ENCODE results near the gene KPNA6. TPM values are rescaled to one million over a fixed set of nuclear protein-coding genes. Genes with fewer than 3 reads are reported as not detected.
A peak's percentile ranks its signal among the peaks of the same experiment; 100 is the strongest.

Gene KPNA6
- total RNA-seq, 1 experiment from 2014 or later: 79.9 TPM

DNA sequence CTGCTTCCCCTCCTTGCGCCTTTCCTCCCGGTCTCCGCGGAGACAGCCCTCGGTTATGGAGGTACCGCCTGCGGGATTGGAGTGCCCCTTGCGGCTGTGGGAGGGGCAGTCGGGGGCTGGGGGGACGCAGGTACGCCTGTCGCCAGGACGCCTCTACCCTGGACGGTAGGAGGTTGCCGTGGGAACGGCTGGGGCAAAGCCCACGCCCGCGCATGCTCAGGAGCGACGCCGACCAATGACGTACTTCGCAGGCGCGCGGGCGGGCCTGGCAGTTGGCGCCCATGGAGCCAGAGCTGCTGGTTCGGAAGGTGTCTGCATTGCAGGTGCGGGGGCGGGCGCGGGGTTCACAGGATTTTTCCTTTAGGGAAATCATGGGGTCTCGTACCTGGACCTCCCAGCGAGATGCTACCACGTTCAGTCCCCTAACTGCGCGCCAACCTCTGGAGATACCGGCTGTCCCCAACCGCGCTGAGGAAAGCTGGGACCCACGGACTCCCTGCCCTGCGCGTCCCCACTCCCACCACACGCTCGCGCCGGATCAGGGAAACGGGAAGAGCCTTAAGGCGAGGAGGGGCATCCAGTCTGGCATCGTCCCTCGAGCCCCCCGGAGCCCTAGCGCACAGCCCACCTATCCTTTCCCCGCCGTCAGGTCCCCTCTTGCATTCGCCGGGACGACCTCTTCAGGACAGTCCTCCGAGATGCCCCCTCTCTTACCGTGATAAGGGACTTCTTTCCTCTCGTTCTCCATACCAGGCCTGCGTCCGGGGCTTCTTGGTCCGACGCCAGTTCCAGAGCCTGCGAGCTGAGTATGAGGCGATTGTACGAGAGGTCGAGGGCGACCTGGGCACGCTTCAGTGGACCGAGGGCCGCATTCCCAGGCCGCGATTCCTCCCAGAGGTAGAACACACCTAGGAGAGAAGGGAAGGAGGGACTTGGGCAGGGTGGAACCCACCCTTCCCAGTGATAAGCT is 97.8 kb downstream of the KPNA6 start, which contains the start of gene IQCC:
Gene IQCC (plus strand): TSS at position 271 of the 970 bp plus-strand sequence. CDS start 11 bp downstream, at position 282.
- H3K4me3 ChIP-seq (replicated peaks in 1 of 2; ENCODE audit: low read depth in 1 of 2, low read length in 2 of 2): peak within 1 kb of the TSS; percentile 77 to 78
- RAD21 ChIA-PET (ENCODE audit: low non-redundant PET in 1 of 2, low total read pairs in 2 of 2, uncharacterized antibody in 2 of 2, unreplicated experiment in 2 of 2): no interaction called here
- TF ChIP-seq, protein P1, sequence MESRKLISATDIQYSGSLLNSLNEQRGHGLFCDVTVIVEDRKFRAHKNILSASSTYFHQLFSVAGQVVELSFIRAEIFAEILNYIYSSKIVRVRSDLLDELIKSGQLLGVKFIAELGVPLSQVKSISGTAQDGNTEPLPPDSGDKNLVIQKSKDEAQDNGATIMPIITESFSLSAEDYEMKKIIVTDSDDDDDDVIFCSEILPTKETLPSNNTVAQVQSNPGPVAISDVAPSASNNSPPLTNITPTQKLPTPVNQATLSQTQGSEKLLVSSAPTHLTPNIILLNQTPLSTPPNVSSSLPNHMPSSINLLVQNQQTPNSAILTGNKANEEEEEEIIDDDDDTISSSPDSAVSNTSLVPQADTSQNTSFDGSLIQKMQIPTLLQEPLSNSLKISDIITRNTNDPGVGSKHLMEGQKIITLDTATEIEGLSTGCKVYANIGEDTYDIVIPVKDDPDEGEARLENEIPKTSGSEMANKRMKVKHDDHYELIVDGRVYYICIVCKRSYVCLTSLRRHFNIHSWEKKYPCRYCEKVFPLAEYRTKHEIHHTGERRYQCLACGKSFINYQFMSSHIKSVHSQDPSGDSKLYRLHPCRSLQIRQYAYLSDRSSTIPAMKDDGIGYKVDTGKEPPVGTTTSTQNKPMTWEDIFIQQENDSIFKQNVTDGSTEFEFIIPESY (IDR thresholded peaks at IDR 0.05; ENCODE audit: extremely low read depth, insufficient replicate concordance, low read length): no peak
- TF ChIP-seq JUND (IDR thresholded peaks at IDR 0.05): no peak
- TF ChIP-seq POLR2AphosphoS5 (IDR thresholded peaks at IDR 0.05; ENCODE audit: low read depth, low read length): peak; percentile 96
- TF ChIP-seq ZFX (IDR thresholded peaks at IDR 0.05): peak; percentile 69; the same call in 1 of the 2 replicates
- TF ChIP-seq, protein P2, sequence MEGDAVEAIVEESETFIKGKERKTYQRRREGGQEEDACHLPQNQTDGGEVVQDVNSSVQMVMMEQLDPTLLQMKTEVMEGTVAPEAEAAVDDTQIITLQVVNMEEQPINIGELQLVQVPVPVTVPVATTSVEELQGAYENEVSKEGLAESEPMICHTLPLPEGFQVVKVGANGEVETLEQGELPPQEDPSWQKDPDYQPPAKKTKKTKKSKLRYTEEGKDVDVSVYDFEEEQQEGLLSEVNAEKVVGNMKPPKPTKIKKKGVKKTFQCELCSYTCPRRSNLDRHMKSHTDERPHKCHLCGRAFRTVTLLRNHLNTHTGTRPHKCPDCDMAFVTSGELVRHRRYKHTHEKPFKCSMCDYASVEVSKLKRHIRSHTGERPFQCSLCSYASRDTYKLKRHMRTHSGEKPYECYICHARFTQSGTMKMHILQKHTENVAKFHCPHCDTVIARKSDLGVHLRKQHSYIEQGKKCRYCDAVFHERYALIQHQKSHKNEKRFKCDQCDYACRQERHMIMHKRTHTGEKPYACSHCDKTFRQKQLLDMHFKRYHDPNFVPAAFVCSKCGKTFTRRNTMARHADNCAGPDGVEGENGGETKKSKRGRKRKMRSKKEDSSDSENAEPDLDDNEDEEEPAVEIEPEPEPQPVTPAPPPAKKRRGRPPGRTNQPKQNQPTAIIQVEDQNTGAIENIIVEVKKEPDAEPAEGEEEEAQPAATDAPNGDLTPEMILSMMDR (IDR thresholded peaks at IDR 0.05 in 2 of 3, conservative IDR thresholded peaks at IDR 0.05 in 1 of 3; ENCODE audit: borderline replicate concordance in 1 of 3, insufficient read depth in 1 of 3, low read depth in 2 of 3, low read length in 2 of 3): no peak
- no peak for TF ChIP-seq ZNF274 (IDR thresholded peaks at IDR 0.05; ENCODE audit: low read depth, low read length)
- TF ChIP-seq FOSL1 (IDR thresholded peaks at IDR 0.05; ENCODE audit: low read depth): no peak
- peak; percentile 98 for TF ChIP-seq EGR1 (IDR thresholded peaks at IDR 0.05; ENCODE audit: low read depth)
- peak; percentile 49; the same call in 1 of the 2 replicates for TF ChIP-seq MAX (IDR thresholded peaks at IDR 0.05)
- no peak for TF ChIP-seq RAD21 (IDR thresholded peaks at IDR 0.05; ENCODE audit: low read depth)
- peak; percentile 76 for TF ChIP-seq YY1 (IDR thresholded peaks at IDR 0.05; ENCODE audit: extremely low read depth, insufficient replicate concordance, low read depth, low read length)
- no peak for TF ChIP-seq CBX3 (IDR thresholded peaks at IDR 0.05; ENCODE audit: low read depth)
- TF ChIP-seq EZH2phosphoT487 (IDR thresholded peaks at IDR 0.05; ENCODE audit: borderline replicate concordance): no peak
- TF ChIP-seq EZH2 (IDR thresholded peaks at IDR 0.05): no peak
- TF ChIP-seq REST (IDR thresholded peaks at IDR 0.05; ENCODE audit: low read depth): no peak
- TF ChIP-seq POLR2A (IDR thresholded peaks at IDR 0.05; ENCODE audit: borderline replicate concordance, extremely low read depth, insufficient read depth, insufficient read length): peak; percentile 44
- CTCF ChIA-PET: interaction anchor here (0.9 to 1.0 kb wide), 2 partner anchors 10 kb away, joined by 3 to 4 read pairs; no protein-coding TSS in a partner anchor
- intact Hi-C loops (cut with micrococcal nuclease): no loop called here
- peak; percentile 65 for DNase-seq (ENCODE audit: low read depth, low spot score)
- no peak within 1 kb of the TSS for H2AFZ ChIP-seq (ENCODE audit: low read depth, low read length, poor library complexity, severe bottlenecking)
- H3K79me2 ChIP-seq (ENCODE audit: insufficient read depth, low read length): peaks cover 19% of the 10 kb centered on the region; the same call in 1 of the 2 replicates
- peak within 1 kb of the TSS; percentile 62 for H3K27ac ChIP-seq (ENCODE audit: low read depth, low read length)
- H3K9me3 ChIP-seq (ENCODE audit: control insufficient read depth in 1 of 2, insufficient read depth in 1 of 2, low read depth in 1 of 2, low read length in 2 of 2): no peaks in the 10 kb centered on the region
- H3K9me2 ChIP-seq (ENCODE audit: insufficient read depth): no peaks in the 10 kb centered on the region
- H3K36me3 ChIP-seq (ENCODE audit: control insufficient read depth in 1 of 2, insufficient read depth in 2 of 2, low read length in 2 of 2): peaks cover 0 to 11% of the 10 kb centered on the region in 2 experiments; a peak in 1 of 4 replicates
- POLR2A ChIA-PET: interaction anchor here (0.6 to 1.2 kb wide), 2 partner anchors 40 to 131 kb away, joined by 3 read pairs; partner anchors contain the start of gene MARCKSL1
- H3K9ac ChIP-seq (ENCODE audit: low read length): peak within 1 kb of the TSS; percentile 95
- no peaks in the 10 kb centered on the region for H3K27me3 ChIP-seq (ENCODE audit: insufficient read depth, low read length)
- BruUV-seq (replicated peaks): TSS peak; percentile 86
- H3K4me2 ChIP-seq (ENCODE audit: low read length): peak within 1 kb of the TSS; percentile 91
- ATAC-seq: peak; percentile 87
- H3K4me1 ChIP-seq (ENCODE audit: control insufficient read depth in 1 of 2, insufficient read depth in 2 of 2, low read length in 2 of 2): peaks cover 6 to 35% of the 10 kb centered on the region in 2 experiments; a peak in 3 of 4 replicates
- no peaks in the 10 kb centered on the region for H4K20me1 ChIP-seq (ENCODE audit: insufficient read depth)
